ENCODE results near the gene STK11. TPM values are rescaled to one million over a fixed set of nuclear protein-coding genes. Genes with fewer than 3 reads are reported as not detected.
"Not testable (repeated sequence)": the region's sequence is repeated elsewhere in the genome, so short reads cannot be mapped to it uniquely, and the experiment has no call there.

The STK11 gene
- total RNA-seq, 2 experiments from 2014 or later = 54.7 to 55.8 TPM

DNA sequence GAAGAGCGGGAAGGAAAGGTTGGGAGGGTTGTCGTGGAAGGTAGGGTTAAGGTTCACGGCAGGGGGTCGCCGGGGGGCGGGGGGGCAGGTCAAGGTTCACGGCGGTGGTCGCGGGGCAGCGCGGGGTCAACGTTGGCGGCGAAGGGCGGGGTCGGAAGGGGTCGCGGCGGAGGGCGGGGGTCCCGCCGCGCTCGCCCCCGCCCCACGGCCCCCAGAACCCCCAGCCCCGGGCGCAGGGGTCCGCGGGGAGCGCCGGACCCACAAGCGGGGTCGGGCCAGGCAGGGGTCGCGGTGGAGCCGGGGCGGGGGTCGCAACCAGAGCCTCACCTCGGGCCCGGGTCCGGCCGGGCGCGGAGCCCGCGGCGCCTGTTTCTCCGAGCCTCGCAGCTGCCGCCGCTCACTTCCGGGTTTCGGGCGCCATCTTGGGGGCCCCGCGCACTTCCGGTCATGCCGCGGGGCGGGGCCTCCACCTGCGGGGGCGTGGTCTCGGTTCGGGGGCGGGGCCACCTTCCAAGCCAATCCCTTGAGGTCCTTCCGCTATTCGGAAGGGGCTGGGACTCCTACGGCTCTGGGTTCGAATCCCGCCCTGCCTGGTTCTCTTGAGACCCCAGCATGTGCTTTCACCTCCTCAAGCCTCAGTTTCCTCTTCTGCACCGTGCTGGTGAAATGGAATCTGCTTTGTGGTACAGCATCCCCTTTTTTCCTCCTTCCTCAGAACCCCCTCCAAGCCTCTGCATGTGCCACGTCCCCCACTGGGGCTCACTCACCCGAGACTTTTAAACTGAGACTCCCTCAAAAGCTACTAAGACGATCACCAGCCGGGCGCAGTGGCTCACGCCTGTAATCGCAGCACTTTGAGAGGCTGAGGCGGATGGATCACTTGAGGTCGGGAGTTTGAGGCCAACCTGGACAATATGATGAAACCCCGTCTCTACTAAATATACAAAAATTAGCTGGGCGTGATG is 31.5 kb upstream of the STK11 start, which contains the start of gene SBNO2:
Gene SBNO2 (minus strand): TSS at position 424 of the 965 bp plus-strand sequence. CDS start 19,992 bp downstream, outside the sequence.
- Mint-ChIP-seq H3K9me3 (no peaks in the 10 kb centered on the region), H3K27ac (peak within 1 kb of the TSS; percentile 92), H3K27me3 (no peaks in the 10 kb centered on the region), H3K4me1 (peaks cover 26% of the 10 kb centered on the region), H3K36me3 (peaks cover 4% of the 10 kb centered on the region), H3K4me3 (peak within 1 kb of the TSS; percentile 94)
- peak; percentile 93 for DNase-seq

DNA sequence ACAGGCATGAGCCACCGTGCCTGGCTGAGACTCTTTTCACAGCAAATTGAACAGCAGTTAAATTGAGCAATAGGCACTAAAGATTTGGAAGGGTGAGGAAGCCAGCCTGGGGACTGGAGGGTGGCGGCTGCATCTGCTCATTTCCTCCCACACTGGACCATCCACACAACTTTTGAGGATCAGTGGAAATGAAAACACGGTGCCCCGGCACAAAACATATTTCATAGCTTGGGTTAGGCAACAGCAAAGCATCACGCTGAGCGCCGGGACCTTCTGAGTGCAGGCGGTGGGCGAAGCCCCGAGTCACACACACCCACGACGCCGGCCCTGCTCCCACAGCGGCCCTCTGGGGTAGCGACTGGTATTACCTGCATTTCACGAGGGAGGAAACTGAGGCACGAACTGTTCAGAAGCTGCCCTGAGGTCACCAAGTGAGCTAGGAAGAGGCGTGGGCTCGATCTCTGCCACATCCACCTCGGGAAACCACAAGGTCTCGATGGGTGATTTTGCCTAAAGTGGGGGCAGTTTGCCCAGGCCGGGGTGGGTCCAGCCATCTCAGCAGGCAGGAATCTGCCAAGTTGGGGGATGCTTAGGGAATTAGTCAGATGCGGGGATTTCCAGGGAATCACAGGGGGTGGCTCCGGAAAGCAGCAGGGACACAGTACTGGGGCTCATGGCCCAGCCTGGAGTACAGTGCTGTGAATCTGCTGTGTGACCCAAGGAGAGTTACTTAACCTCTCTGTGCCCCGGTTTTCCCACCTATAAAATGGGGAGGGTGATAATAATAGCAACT is 28.1 kb upstream of the STK11 start:
- Mint-ChIP-seq H3K4me1 (peaks cover 15% of the 10 kb centered on the region), H3K9me3 (no peaks in the 10 kb centered on the region), H3K4me3 (no peak overlapping the region), H3K27ac (no peak overlapping the region), H3K36me3 (peaks cover 4% of the 10 kb centered on the region), H3K27me3 (peaks cover 4% of the 10 kb centered on the region)
- no peak for DNase-seq

- DNase-seq = no peak
- no peaks in the 10 kb centered on the region for H3K36me3 Mint-ChIP-seq
- H3K27me3 Mint-ChIP-seq = peaks cover 4% of the 10 kb centered on the region
- H3K9me3 Mint-ChIP-seq = no peaks in the 10 kb centered on the region
- H3K4me1 Mint-ChIP-seq = peaks cover 5% of the 10 kb centered on the region
- H3K27ac Mint-ChIP-seq = no peak overlapping the region
- H3K4me3 Mint-ChIP-seq = no peak overlapping the region
These were observed 24.0 kb upstream of the STK11 start for GRCh38 chr19:1181606-1182005.

GRCh38 chr19:1182068-1182467 is 23.5 kb upstream of the STK11 start:
- Mint-ChIP-seq H3K27me3 (peaks cover 4% of the 10 kb centered on the region), H3K4me3 (no peak overlapping the region), H3K9me3 (no peaks in the 10 kb centered on the region), H3K4me1 (peaks cover 5% of the 10 kb centered on the region), H3K36me3 (no peaks in the 10 kb centered on the region), H3K27ac (no peak overlapping the region)
- DNase-seq = no peak

DNA sequence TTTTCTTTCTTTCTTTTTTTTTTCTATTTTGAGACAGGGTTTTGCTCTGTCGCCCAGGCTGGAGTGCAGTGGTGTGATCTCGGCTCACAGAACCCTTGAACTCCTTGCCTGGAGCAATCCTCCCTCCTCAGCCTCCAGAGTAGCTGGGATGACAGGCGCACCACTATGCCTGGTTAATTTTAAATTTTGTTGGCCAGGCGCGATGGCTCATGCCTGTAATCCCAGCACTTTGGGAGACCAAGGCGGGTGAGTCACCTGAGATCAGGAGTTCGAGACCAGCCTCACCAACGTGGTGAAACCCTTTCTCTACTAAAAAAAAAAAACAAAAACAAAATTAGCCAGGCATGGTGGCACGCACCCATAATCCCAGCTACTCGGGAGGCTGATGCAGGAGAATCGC is 22.9 kb upstream of the STK11 start:
- H3K27ac Mint-ChIP-seq = no peak overlapping the region
- H3K36me3 Mint-ChIP-seq = no peaks in the 10 kb centered on the region
- no peak overlapping the region for H3K4me3 Mint-ChIP-seq
- DNase-seq = no peak
- H3K9me3 Mint-ChIP-seq = no peaks in the 10 kb centered on the region
- peaks cover 5% of the 10 kb centered on the region for H3K4me1 Mint-ChIP-seq
- peaks cover 4% of the 10 kb centered on the region for H3K27me3 Mint-ChIP-seq

- no peak for DNase-seq
- Mint-ChIP-seq H3K4me1 (peaks cover 5% of the 10 kb centered on the region), H3K9me3 (no peaks in the 10 kb centered on the region), H3K4me3 (no peak overlapping the region), H3K27ac (no peak overlapping the region), H3K36me3 (no peaks in the 10 kb centered on the region), H3K27me3 (peaks cover 4% of the 10 kb centered on the region)
These were observed 21.9 kb upstream of the STK11 start for GRCh38 chr19:1183543-1184172.

- H3K27me3 Mint-ChIP-seq = no peaks in the 10 kb centered on the region
- H3K9me3 Mint-ChIP-seq = no peaks in the 10 kb centered on the region
- H3K4me3 Mint-ChIP-seq = no peak overlapping the region
- H3K36me3 Mint-ChIP-seq = no peaks in the 10 kb centered on the region
- DNase-seq = peak; percentile 57
- peaks cover 12% of the 10 kb centered on the region for H3K4me1 Mint-ChIP-seq
- H3K27ac Mint-ChIP-seq = peak overlapping the region; percentile 54
These were observed 16.2 kb upstream of the STK11 start for GRCh38 chr19:1189419-1189818.

GRCh38 chr19:1199531-1199930 is 6.0 kb upstream of the STK11 start:
- DNase-seq = no peak
- no peaks in the 10 kb centered on the region for H3K36me3 Mint-ChIP-seq
- H3K27me3 Mint-ChIP-seq = no peaks in the 10 kb centered on the region
- H3K4me3 Mint-ChIP-seq = no peak overlapping the region
- H3K27ac Mint-ChIP-seq = no peak overlapping the region
- H3K4me1 Mint-ChIP-seq = peaks cover 12% of the 10 kb centered on the region
- H3K9me3 Mint-ChIP-seq = no peaks in the 10 kb centered on the region

- H3K27me3 Mint-ChIP-seq, H3K9me3 Mint-ChIP-seq, H3K27ac Mint-ChIP-seq, DNase-seq, H3K36me3 Mint-ChIP-seq, H3K4me3 Mint-ChIP-seq: not testable (repeated sequence)
- H3K4me1 Mint-ChIP-seq = peaks cover 12% of the 10 kb centered on the region
These were observed 5.0 kb upstream of the STK11 start for GRCh38 chr19:1200614-1201013.

DNA sequence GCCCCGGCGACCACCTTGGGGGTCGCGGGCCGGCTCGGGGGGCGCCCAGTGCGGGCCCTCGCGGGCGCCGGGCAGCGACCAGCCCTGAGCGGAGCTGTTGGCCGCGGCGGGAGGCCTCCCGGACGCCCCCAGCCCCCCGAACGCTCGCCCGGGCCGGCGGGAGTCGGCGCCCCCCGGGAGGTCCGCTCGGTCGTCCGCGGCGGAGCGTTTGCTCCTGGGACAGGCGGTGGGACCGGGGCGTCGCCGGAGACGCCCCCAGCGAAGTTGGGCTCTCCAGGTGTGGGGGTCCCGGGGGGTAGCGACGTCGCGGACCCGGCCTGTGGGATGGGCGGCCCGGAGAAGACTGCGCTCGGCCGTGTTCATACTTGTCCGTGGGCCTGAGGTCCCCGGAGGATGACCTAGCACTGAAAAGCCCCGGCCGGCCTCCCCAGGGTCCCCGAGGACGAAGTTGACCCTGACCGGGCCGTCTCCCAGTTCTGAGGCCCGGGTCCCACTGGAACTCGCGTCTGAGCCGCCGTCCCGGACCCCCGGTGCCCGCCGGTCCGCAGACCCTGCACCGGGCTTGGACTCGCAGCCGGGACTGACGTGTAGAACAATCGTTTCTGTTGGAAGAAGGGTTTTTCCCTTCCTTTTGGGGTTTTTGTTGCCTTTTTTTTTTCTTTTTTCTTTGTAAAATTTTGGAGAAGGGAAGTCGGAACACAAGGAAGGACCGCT is 729 bp downstream of the STK11 start:
- no peaks in the 10 kb centered on the region for H3K27me3 Mint-ChIP-seq
- H3K9me3 Mint-ChIP-seq = no peaks in the 10 kb centered on the region
- peaks cover 32% of the 10 kb centered on the region for H3K4me1 Mint-ChIP-seq
- DNase-seq = no peak
- H3K36me3 Mint-ChIP-seq = peaks cover 26% of the 10 kb centered on the region
- H3K4me3 Mint-ChIP-seq = peak overlapping the region; percentile 93
- H3K27ac Mint-ChIP-seq = peak overlapping the region; percentile 84

DNA sequence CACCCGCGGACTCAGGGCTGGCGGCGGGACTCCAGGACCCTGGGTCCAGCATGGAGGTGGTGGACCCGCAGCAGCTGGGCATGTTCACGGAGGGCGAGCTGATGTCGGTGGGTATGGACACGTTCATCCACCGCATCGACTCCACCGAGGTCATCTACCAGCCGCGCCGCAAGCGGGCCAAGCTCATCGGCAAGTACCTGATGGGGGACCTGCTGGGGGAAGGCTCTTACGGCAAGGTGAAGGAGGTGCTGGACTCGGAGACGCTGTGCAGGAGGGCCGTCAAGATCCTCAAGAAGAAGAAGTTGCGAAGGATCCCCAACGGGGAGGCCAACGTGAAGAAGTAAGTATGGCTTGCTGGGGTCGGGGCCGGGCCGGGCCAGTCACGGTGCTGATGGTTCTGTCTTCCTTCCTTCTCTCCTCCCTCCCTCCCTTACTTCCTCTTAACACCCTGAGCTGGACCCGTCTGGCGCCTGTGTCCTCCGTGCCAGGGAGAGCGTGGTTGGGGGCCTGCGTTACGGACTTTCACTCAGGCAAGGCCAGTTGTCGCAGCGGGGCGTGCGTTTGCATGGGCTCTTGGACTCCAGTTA is 1.4 kb downstream of the STK11 start:
- H3K27ac Mint-ChIP-seq = peak overlapping the region; percentile 84
- H3K36me3 Mint-ChIP-seq = peaks cover 26% of the 10 kb centered on the region
- no peaks in the 10 kb centered on the region for H3K27me3 Mint-ChIP-seq
- peaks cover 32% of the 10 kb centered on the region for H3K4me1 Mint-ChIP-seq
- DNase-seq = peak; percentile 35
- H3K9me3 Mint-ChIP-seq = no peaks in the 10 kb centered on the region
- peak overlapping the region; percentile 93 for H3K4me3 Mint-ChIP-seq

- H3K27ac Mint-ChIP-seq, H3K27me3 Mint-ChIP-seq, DNase-seq, H3K9me3 Mint-ChIP-seq: not testable (repeated sequence)
- Mint-ChIP-seq H3K4me1 (peaks cover 31% of the 10 kb centered on the region), H3K36me3 (peaks cover 32% of the 10 kb centered on the region), H3K4me3 (peak overlapping the region; percentile 32)
These were observed 3.3 kb downstream of the STK11 start for GRCh38 chr19:1208830-1209229.

GRCh38 chr19:1210227-1210538 is 4.6 kb downstream of the STK11 start:
- Mint-ChIP-seq H3K27ac (no peak overlapping the region), H3K36me3 (peaks cover 35% of the 10 kb centered on the region), H3K4me1 (peaks cover 32% of the 10 kb centered on the region), H3K9me3 (no peaks in the 10 kb centered on the region), H3K27me3 (no peaks in the 10 kb centered on the region), H3K4me3 (no peak overlapping the region)
- DNase-seq = no peak

- no peak for DNase-seq
- Mint-ChIP-seq H3K4me3 (no peak overlapping the region), H3K27ac (no peak overlapping the region), H3K4me1 (peaks cover 32% of the 10 kb centered on the region), H3K27me3 (no peaks in the 10 kb centered on the region), H3K36me3 (peaks cover 33% of the 10 kb centered on the region), H3K9me3 (no peaks in the 10 kb centered on the region)
These were observed 6.1 kb downstream of the STK11 start for GRCh38 chr19:1211494-1212234.
